ENCODE data around the gene RAB3IL1. TPM values are rescaled to one million over a fixed set of nuclear protein-coding genes. Genes with fewer than 3 reads are reported as not detected.

The RAB3IL1 gene
- total and polyA plus RNA-seq, 9 of the 15 experiments (the other 6 are each of a cell fraction or from before 2014, with no cell fraction given) = 0.15 to 42.6 (median 15.5) TPM

DNA sequence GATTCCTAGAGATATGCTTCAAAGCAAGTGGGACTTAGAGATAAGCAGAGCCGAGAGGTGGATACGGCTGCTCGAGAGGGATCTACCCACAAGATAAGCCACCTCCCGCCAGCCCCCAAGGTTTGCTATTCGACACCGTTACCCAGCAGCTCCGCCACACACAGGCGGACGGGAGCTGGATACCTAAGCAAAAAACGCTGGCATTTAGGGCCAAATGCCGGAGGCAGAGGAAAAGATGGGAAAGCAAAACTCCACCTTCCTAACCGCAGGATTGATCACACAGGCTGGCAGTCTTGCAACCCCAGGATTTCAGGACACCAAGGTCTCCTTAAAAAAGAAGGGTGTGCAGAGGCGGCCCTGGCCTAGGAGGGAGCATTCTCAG, 49.4 kb upstream of the RAB3IL1 start (continued):
- TF ChIP-seq, protein P1, sequence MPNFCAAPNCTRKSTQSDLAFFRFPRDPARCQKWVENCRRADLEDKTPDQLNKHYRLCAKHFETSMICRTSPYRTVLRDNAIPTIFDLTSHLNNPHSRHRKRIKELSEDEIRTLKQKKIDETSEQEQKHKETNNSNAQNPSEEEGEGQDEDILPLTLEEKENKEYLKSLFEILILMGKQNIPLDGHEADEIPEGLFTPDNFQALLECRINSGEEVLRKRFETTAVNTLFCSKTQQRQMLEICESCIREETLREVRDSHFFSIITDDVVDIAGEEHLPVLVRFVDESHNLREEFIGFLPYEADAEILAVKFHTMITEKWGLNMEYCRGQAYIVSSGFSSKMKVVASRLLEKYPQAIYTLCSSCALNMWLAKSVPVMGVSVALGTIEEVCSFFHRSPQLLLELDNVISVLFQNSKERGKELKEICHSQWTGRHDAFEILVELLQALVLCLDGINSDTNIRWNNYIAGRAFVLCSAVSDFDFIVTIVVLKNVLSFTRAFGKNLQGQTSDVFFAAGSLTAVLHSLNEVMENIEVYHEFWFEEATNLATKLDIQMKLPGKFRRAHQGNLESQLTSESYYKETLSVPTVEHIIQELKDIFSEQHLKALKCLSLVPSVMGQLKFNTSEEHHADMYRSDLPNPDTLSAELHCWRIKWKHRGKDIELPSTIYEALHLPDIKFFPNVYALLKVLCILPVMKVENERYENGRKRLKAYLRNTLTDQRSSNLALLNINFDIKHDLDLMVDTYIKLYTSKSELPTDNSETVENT (CRISPR knock-in tag; IDR thresholded peaks at IDR 0.05) = 0 out of 2 replicates have a peak, but pooled peaks have one; percentile 19
- no peak for TF ChIP-seq ZNF586 (CRISPR knock-in tag; conservative IDR thresholded peaks at IDR 0.05)
- TF ChIP-seq E2F3 (CRISPR knock-in tag; IDR thresholded peaks at IDR 0.05) = no peak
- TF ChIP-seq OTX1 (CRISPR knock-in tag; IDR thresholded peaks at IDR 0.05) = no peak
- TF ChIP-seq, protein P2, sequence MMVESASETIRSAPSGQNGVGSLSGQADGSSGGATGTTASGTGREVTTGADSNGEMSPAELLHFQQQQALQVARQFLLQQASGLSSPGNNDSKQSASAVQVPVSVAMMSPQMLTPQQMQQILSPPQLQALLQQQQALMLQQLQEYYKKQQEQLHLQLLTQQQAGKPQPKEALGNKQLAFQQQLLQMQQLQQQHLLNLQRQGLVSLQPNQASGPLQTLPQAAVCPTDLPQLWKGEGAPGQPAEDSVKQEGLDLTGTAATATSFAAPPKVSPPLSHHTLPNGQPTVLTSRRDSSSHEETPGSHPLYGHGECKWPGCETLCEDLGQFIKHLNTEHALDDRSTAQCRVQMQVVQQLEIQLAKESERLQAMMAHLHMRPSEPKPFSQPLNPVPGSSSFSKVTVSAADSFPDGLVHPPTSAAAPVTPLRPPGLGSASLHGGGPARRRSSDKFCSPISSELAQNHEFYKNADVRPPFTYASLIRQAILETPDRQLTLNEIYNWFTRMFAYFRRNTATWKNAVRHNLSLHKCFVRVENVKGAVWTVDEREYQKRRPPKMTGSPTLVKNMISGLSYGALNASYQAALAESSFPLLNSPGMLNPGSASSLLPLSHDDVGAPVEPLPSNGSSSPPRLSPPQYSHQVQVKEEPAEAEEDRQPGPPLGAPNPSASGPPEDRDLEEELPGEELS (CRISPR knock-in tag; IDR thresholded peaks at IDR 0.05; ENCODE audit: borderline replicate concordance) = no peak
- TF ChIP-seq, protein P3, sequence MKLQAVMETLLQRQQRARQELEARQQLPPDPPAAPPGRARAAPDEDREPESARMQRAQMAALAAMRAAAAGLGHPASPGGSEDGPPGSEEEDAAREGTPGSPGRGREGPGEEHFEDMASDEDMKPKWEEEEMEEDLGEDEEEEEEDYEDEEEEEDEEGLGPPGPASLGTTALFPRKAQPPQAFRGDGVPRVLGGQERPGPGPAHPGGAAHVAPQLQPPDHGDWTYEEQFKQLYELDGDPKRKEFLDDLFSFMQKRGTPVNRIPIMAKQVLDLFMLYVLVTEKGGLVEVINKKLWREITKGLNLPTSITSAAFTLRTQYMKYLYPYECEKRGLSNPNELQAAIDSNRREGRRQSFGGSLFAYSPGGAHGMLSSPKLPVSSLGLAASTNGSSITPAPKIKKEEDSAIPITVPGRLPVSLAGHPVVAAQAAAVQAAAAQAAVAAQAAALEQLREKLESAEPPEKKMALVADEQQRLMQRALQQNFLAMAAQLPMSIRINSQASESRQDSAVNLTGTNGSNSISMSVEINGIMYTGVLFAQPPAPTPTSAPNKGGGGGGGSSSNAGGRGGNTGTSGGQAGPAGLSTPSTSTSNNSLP (IDR thresholded peaks at IDR 0.05; ENCODE audit: borderline replicate concordance, low read depth, low read length) = no peak
- TF ChIP-seq, protein P4, sequence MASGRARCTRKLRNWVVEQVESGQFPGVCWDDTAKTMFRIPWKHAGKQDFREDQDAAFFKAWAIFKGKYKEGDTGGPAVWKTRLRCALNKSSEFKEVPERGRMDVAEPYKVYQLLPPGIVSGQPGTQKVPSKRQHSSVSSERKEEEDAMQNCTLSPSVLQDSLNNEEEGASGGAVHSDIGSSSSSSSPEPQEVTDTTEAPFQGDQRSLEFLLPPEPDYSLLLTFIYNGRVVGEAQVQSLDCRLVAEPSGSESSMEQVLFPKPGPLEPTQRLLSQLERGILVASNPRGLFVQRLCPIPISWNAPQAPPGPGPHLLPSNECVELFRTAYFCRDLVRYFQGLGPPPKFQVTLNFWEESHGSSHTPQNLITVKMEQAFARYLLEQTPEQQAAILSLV (tag; IDR thresholded peaks at IDR 0.05) = no peak
- TF ChIP-seq HMG20A (CRISPR knock-in tag; conservative IDR thresholded peaks at IDR 0.05) = no peak
- TF ChIP-seq, protein P5, sequence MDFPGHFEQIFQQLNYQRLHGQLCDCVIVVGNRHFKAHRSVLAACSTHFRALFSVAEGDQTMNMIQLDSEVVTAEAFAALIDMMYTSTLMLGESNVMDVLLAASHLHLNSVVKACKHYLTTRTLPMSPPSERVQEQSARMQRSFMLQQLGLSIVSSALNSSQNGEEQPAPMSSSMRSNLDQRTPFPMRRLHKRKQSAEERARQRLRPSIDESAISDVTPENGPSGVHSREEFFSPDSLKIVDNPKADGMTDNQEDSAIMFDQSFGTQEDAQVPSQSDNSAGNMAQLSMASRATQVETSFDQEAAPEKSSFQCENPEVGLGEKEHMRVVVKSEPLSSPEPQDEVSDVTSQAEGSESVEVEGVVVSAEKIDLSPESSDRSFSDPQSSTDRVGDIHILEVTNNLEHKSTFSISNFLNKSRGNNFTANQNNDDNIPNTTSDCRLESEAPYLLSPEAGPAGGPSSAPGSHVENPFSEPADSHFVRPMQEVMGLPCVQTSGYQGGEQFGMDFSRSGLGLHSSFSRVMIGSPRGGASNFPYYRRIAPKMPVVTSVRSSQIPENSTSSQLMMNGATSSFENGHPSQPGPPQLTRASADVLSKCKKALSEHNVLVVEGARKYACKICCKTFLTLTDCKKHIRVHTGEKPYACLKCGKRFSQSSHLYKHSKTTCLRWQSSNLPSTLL (IDR thresholded peaks at IDR 0.05) = no peak
- TF ChIP-seq MTA1 (IDR thresholded peaks at IDR 0.05; ENCODE audit: borderline replicate concordance) = peak; percentile 64; the same call in 1 of the 2 replicates
- no peak for TF ChIP-seq CREB1 (IDR thresholded peaks at IDR 0.05)
- TF ChIP-seq CREB1 (CRISPR knock-in tag; IDR thresholded peaks at IDR 0.05) = no peak
- no peak for TF ChIP-seq ZNF699 (CRISPR knock-in tag; IDR thresholded peaks at IDR 0.05; ENCODE audit: insufficient replicate concordance)
- TF ChIP-seq CBX5 (IDR thresholded peaks at IDR 0.05; ENCODE audit: borderline replicate concordance, low read depth) = no peak
- no peak for TF ChIP-seq ZNF778 (CRISPR knock-in tag; IDR thresholded peaks at IDR 0.05)
- TF ChIP-seq SRSF9 (IDR thresholded peaks at IDR 0.05; ENCODE audit: borderline replicate concordance, low read depth, low read length) = no peak
- TF ChIP-seq, protein P6, sequence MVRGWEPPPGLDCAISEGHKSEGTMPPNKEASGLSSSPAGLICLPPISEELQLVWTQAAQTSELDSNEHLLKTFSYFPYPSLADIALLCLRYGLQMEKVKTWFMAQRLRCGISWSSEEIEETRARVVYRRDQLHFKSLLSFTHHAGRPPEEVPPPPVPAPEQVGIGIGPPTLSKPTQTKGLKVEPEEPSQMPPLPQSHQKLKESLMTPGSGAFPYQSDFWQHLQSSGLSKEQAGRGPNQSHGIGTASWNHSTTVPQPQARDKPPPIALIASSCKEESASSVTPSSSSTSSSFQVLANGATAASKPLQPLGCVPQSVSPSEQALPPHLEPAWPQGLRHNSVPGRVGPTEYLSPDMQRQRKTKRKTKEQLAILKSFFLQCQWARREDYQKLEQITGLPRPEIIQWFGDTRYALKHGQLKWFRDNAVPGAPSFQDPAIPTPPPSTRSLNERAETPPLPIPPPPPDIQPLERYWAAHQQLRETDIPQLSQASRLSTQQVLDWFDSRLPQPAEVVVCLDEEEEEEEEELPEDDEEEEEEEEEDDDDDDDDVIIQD (CRISPR knock-in tag; IDR thresholded peaks at IDR 0.05) = no peak
- no peak for TF ChIP-seq ZNF717 (CRISPR knock-in tag; IDR thresholded peaks at IDR 0.05)
- no peak for TF ChIP-seq RFX1 (IDR thresholded peaks at IDR 0.05)
- TF ChIP-seq EHMT2 (IDR thresholded peaks at IDR 0.05) = no peak

Measured in K562 (cell line).